Measurements from ENCODE around the gene TFDP1. TPM values are rescaled to one million over a fixed set of nuclear protein-coding genes. Genes with fewer than 3 reads are reported as not detected.
"Not testable (repeated sequence)": the region's sequence is repeated elsewhere in the genome, so short reads cannot be mapped to it uniquely, and the experiment has no call there.

TFDP1 gene
- total and polyA plus RNA-seq, 8 donors, result 27.3 to 207 (median 56.3) TPM

DNA sequence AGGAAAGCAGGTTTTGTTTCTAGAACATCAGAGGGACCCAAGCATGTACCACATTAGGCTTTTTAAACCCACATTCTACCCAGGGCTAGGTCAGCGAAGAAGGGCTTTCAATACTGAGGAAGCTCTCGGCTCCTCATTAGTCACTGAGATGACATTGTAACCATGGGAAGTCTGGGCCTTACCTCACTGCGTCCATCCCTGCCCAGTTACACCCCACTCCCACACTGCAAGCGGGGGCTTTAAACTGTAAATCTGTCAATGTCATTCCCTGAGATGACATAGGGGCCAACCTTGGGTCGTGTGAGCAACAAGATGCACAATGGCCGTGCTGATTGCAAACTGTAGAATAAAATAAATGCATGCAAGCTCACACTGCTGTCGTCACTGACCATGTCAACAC is 21.7 kb upstream of the TFDP1 start:
- TF ChIP-seq, protein P1, sequence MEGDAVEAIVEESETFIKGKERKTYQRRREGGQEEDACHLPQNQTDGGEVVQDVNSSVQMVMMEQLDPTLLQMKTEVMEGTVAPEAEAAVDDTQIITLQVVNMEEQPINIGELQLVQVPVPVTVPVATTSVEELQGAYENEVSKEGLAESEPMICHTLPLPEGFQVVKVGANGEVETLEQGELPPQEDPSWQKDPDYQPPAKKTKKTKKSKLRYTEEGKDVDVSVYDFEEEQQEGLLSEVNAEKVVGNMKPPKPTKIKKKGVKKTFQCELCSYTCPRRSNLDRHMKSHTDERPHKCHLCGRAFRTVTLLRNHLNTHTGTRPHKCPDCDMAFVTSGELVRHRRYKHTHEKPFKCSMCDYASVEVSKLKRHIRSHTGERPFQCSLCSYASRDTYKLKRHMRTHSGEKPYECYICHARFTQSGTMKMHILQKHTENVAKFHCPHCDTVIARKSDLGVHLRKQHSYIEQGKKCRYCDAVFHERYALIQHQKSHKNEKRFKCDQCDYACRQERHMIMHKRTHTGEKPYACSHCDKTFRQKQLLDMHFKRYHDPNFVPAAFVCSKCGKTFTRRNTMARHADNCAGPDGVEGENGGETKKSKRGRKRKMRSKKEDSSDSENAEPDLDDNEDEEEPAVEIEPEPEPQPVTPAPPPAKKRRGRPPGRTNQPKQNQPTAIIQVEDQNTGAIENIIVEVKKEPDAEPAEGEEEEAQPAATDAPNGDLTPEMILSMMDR (IDR thresholded peaks at IDR 0.05), result no peak
- no peak for TF ChIP-seq POLR2AphosphoS5 (IDR thresholded peaks at IDR 0.05)
- TF ChIP-seq POLR2A (IDR thresholded peaks at IDR 0.05), result no peak
- no peak for TF ChIP-seq EP300 (IDR thresholded peaks at IDR 0.05)
- no peaks in the 10 kb centered on the region for H3K9me3 ChIP-seq
- H3K27ac ChIP-seq, result no peak overlapping the region
- DNase-seq, result peak in 1 of 2 donors; percentile 4
- H3K27me3 ChIP-seq, result peaks cover 0 to 6% (median 0%) of the 10 kb centered on the region in 3 donors
- no peaks in the 10 kb centered on the region for H3K36me3 ChIP-seq
- intact Hi-C loops (cut with DNase I; ENCODE audit: low total_unique reads), result no loop called here
- 62 to 72% (median 67%) methylated on average over 7 of the region's 7 CpGs for WGBS, 5 donors
- peaks cover 0 to 8% (median 6%) of the 10 kb centered on the region in 4 donors for H3K4me1 ChIP-seq
- no peak overlapping the region for H3K4me3 ChIP-seq

GRCh38 chr13:113563511-113563910 is 21.0 kb upstream of the TFDP1 start:
- H3K9me3 ChIP-seq; H3K27me3 ChIP-seq; H3K36me3 ChIP-seq; intact Hi-C loops (cut with DNase I; ENCODE audit: low total_unique reads); H3K4me3 ChIP-seq; H3K27ac ChIP-seq; H3K4me1 ChIP-seq: not testable (repeated sequence)
- WGBS, 5 donors, result 67 to 86% (median 85%) methylated on average over 4 of the region's 4 CpGs; no CpG with 5 or more reads in 1 of the 5 donors
- DNase-seq, result peak in 1 of 2 donors; percentile 8

DNA sequence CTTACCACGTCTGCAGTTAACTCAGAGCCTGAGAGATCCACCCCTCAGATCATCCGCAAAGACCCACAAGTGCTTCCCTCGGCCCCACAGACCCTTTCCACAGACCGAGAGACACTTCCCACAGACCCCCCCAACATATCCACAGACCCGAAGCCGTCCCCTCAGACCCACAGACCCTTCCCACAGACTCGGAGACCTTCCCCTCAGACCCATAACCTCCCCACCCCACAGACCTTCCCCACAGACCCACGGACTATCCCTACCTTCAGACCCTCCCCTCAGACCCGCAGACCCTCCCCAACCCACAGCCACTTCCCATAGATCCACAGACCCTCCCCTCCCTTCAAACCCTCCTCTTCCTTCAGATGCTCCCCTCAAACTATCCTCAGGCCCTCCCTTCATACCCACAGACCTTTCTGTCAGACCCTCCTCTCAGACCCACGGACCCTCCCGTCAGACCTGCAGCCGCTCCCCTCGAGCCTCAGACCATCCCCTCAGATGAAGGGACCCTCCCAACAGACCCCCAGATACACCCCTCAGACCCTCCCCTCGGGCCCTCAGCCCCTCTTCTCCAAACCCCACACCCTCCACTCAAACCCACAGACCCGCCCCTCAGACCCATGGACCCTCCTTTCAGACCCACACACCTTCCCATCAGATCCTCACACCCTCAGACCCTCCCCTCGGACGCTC is 20.1 kb upstream of the TFDP1 start:
- peaks cover 0 to 8% (median 6%) of the 10 kb centered on the region in 4 donors for H3K4me1 ChIP-seq
- H3K4me3 ChIP-seq, result no peak overlapping the region
- no peak overlapping the region for H3K27ac ChIP-seq
- no peaks in the 10 kb centered on the region for H3K9me3 ChIP-seq
- intact Hi-C loops (cut with DNase I; ENCODE audit: low total_unique reads), result no loop called here
- peak in 1 of 2 donors; percentile 20 for DNase-seq
- no peaks in the 10 kb centered on the region for H3K36me3 ChIP-seq
- TF ChIP-seq, protein P1 (IDR thresholded peaks at IDR 0.05), result no peak
- peaks cover 0 to 6% (median 0%) of the 10 kb centered on the region in 3 donors for H3K27me3 ChIP-seq
- 79 to 85% (median 82%) methylated on average over 17 of the region's 17 CpGs for WGBS, 5 donors

DNA sequence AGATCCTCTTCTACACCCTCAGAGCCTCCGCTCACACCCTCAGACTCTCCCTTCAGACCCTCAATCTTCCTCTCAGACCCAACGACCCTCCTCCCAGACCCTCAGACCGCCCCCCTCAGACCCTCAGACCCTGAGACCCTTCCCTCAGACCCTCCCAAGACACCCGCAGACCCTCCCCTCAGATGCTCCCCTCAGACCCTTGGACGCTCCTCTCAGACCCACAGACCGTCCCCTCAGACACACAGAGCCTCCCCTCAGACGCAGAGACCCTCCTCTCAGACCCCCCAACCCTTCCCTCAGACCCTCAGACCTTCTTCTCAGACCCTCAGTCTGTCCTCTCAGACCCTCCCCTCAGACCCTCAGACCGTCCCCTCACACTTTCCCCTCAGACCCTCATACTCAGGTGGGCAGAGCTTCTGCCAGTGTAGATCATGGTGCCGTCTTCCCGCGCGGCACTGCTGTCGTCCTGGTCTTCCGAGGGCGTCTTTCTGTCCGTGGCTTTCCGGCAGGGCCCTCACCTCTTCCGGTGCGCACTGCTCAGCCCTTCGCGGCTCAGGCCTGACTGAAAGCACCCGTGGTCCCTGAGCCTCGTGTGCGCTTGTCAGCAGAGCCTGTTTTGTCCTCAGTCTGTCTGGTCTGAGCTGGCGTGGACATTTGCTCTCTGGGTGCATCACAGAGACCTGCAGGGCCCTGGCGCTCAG is 18.9 kb upstream of the TFDP1 start:
- Histone ChIP-seq H3K4me1 (peaks cover 0 to 8% (median 6%) of the 10 kb centered on the region in 4 donors), H3K27me3 (peaks cover 0 to 6% (median 0%) of the 10 kb centered on the region in 3 donors), H3K4me3 (no peak overlapping the region), H3K9me3 (no peaks in the 10 kb centered on the region), H3K27ac (no peak overlapping the region), H3K36me3 (no peaks in the 10 kb centered on the region)
- intact Hi-C loops (cut with DNase I; ENCODE audit: low total_unique reads), result no loop called here
- 79 to 88% (median 82%) methylated on average over 20 to 26 of the region's 26 CpGs for WGBS, 5 donors
- peak in 1 of 2 donors; percentile 13 for DNase-seq
- TF ChIP-seq POLR2AphosphoS5 (IDR thresholded peaks at IDR 0.05) (no peak), EP300 (IDR thresholded peaks at IDR 0.05) (no peak), POLR2A (IDR thresholded peaks at IDR 0.05) (no peak)
- TF ChIP-seq, protein P1 (IDR thresholded peaks at IDR 0.05), result no peak

- no peak overlapping the region for H3K27ac ChIP-seq
- no peaks in the 10 kb centered on the region for H3K36me3 ChIP-seq
- intact Hi-C loops (cut with DNase I; ENCODE audit: low total_unique reads), result no loop called here
- H3K4me1 ChIP-seq, result peaks cover 0 to 8% (median 6%) of the 10 kb centered on the region in 4 donors
- TF ChIP-seq, protein P1 (IDR thresholded peaks at IDR 0.05), result no peak
- TF ChIP-seq POLR2A (IDR thresholded peaks at IDR 0.05), result no peak
- no peak for TF ChIP-seq EP300 (IDR thresholded peaks at IDR 0.05)
- no peak for TF ChIP-seq POLR2AphosphoS5 (IDR thresholded peaks at IDR 0.05)
- peaks cover 0 to 6% (median 0%) of the 10 kb centered on the region in 3 donors for H3K27me3 ChIP-seq
- no peak for DNase-seq
- H3K4me3 ChIP-seq, result no peak overlapping the region
- WGBS, 5 donors, result 86 to 89% (median 88%) methylated on average over 17 of the region's 17 CpGs
- H3K9me3 ChIP-seq, result no peaks in the 10 kb centered on the region
These were observed 18.4 kb upstream of the TFDP1 start for GRCh38 chr13:113566227-113566561.
